ENCODE data around the gene KCNG2. TPM values are rescaled to one million over a fixed set of nuclear protein-coding genes. Genes with fewer than 3 reads are reported as not detected.

The KCNG2 gene
- total RNA-seq, 1 experiment from 2014 or later, result not detected

- ChIA-PET CTCF (no interaction called here), RAD21 (ENCODE audit: low non-redundant PET in 1 of 2, low total read pairs in 2 of 2, uncharacterized antibody in 2 of 2, unreplicated experiment in 2 of 2) (no interaction called here), POLR2A (no interaction called here)
- DNase-seq (ENCODE audit: low read depth, low spot score), result no peak
- Histone ChIP-seq H3K79me2 (ENCODE audit: insufficient read depth, low read length) (no peaks in the 10 kb centered on the region), H3K36me3 (ENCODE audit: control insufficient read depth in 1 of 2, insufficient read depth in 2 of 2, low read length in 2 of 2) (no peaks in the 10 kb centered on the region), H3K9me2 (ENCODE audit: insufficient read depth) (no peaks in the 10 kb centered on the region), H3K27me3 (ENCODE audit: insufficient read depth, low read length) (no peaks in the 10 kb centered on the region), H2AFZ (ENCODE audit: low read depth, low read length, poor library complexity, severe bottlenecking) (no peak overlapping the region), H3K9me3 (ENCODE audit: control insufficient read depth in 1 of 2, insufficient read depth in 1 of 2, low read depth in 1 of 2, low read length in 2 of 2) (no peaks in the 10 kb centered on the region), H3K9ac (ENCODE audit: low read length) (no peak overlapping the region), H3K4me2 (ENCODE audit: low read length) (no peak overlapping the region), H3K4me1 (ENCODE audit: control insufficient read depth in 1 of 2, insufficient read depth in 2 of 2, low read length in 2 of 2) (no peaks in the 10 kb centered on the region), H3K4me3 (replicated peaks in 1 of 2; ENCODE audit: low read depth in 1 of 2, low read length in 2 of 2) (no peak overlapping the region), H4K20me1 (ENCODE audit: insufficient read depth) (no peaks in the 10 kb centered on the region), H3K27ac (ENCODE audit: low read depth, low read length) (no peak overlapping the region)
- ATAC-seq, result no peak
- no peak for TF ChIP-seq RAD21 (IDR thresholded peaks at IDR 0.05; ENCODE audit: low read depth)
- no peak for TF ChIP-seq ELF1 (IDR thresholded peaks at IDR 0.05; ENCODE audit: borderline replicate concordance, low read depth)
- no peak for TF ChIP-seq TCF7L2 (IDR thresholded peaks at IDR 0.05; ENCODE audit: borderline replicate concordance, extremely low read depth, insufficient read depth, insufficient read length)
- no peak for TF ChIP-seq CBX3 (IDR thresholded peaks at IDR 0.05; ENCODE audit: low read depth)
- no peak for TF ChIP-seq YY1 (IDR thresholded peaks at IDR 0.05; ENCODE audit: extremely low read depth, insufficient replicate concordance, low read depth, low read length)
- TF ChIP-seq EZH2phosphoT487 (IDR thresholded peaks at IDR 0.05; ENCODE audit: borderline replicate concordance), result no peak
- TF ChIP-seq ATF3 (IDR thresholded peaks at IDR 0.05), result no peak
- TF ChIP-seq FOSL1 (IDR thresholded peaks at IDR 0.05; ENCODE audit: low read depth), result no peak
- BruUV-seq (replicated peaks), result no TSS peak
- intact Hi-C loops (cut with micrococcal nuclease), result no loop called here
These were observed 73.3 kb downstream of the KCNG2 start for GRCh38 chr18:79871026-79871390.

- no peaks in the 10 kb centered on the region for H3K4me1 ChIP-seq (ENCODE audit: control insufficient read depth in 1 of 2, insufficient read depth in 2 of 2, low read length in 2 of 2)
- BruUV-seq (replicated peaks), result no TSS peak
- TF ChIP-seq CEBPB (IDR thresholded peaks at IDR 0.05; ENCODE audit: low read depth), result no peak
- no peak for TF ChIP-seq POLR2A (IDR thresholded peaks at IDR 0.05; ENCODE audit: borderline replicate concordance, extremely low read depth, insufficient read depth, insufficient read length)
- no peak for TF ChIP-seq EGR1 (IDR thresholded peaks at IDR 0.05; ENCODE audit: low read depth)
- no peak for TF ChIP-seq CBX3 (IDR thresholded peaks at IDR 0.05; ENCODE audit: low read depth)
- TF ChIP-seq JUND (IDR thresholded peaks at IDR 0.05), result no peak
- no peak for TF ChIP-seq ZNF274 (IDR thresholded peaks at IDR 0.05; ENCODE audit: low read depth, low read length)
- no peak for TF ChIP-seq SRF (IDR thresholded peaks at IDR 0.05; ENCODE audit: low read depth)
- no peak for TF ChIP-seq POLR2AphosphoS5 (IDR thresholded peaks at IDR 0.05; ENCODE audit: low read depth, low read length)
- TF ChIP-seq MAX (IDR thresholded peaks at IDR 0.05), result no peak
- no peak for TF ChIP-seq ZFX (IDR thresholded peaks at IDR 0.05)
- no peak for TF ChIP-seq FOSL1 (IDR thresholded peaks at IDR 0.05; ENCODE audit: low read depth)
- no peak for TF ChIP-seq EZH2phosphoT487 (IDR thresholded peaks at IDR 0.05; ENCODE audit: borderline replicate concordance)
- TF ChIP-seq CTCF (IDR thresholded peaks at IDR 0.05 in 2 of 3, conservative IDR thresholded peaks at IDR 0.05 in 1 of 3; ENCODE audit: borderline replicate concordance in 1 of 3, insufficient read depth in 1 of 3, low read depth in 2 of 3, low read length in 2 of 3), result no peak
- DNase-seq (ENCODE audit: low read depth, low spot score) (no peak), ATAC-seq (no peak)
- POLR2A ChIA-PET, result no interaction called here
- no peak overlapping the region for H3K4me3 ChIP-seq (replicated peaks in 1 of 2; ENCODE audit: low read depth in 1 of 2, low read length in 2 of 2)
- no peaks in the 10 kb centered on the region for H3K9me3 ChIP-seq (ENCODE audit: control insufficient read depth in 1 of 2, insufficient read depth in 1 of 2, low read depth in 1 of 2, low read length in 2 of 2)
- no peak overlapping the region for H3K9ac ChIP-seq (ENCODE audit: low read length)
- H3K9me2 ChIP-seq (ENCODE audit: insufficient read depth), result no peaks in the 10 kb centered on the region
- no peaks in the 10 kb centered on the region for H4K20me1 ChIP-seq (ENCODE audit: insufficient read depth)
- CTCF ChIA-PET, result no interaction called here
- no peak overlapping the region for H3K4me2 ChIP-seq (ENCODE audit: low read length)
- no peaks in the 10 kb centered on the region for H3K36me3 ChIP-seq (ENCODE audit: control insufficient read depth in 1 of 2, insufficient read depth in 2 of 2, low read length in 2 of 2)
- no peaks in the 10 kb centered on the region for H3K79me2 ChIP-seq (ENCODE audit: insufficient read depth, low read length)
- no peaks in the 10 kb centered on the region for H3K27me3 ChIP-seq (ENCODE audit: insufficient read depth, low read length)
- intact Hi-C loops (cut with micrococcal nuclease), result no loop called here
- RAD21 ChIA-PET (ENCODE audit: low non-redundant PET in 1 of 2, low total read pairs in 2 of 2, uncharacterized antibody in 2 of 2, unreplicated experiment in 2 of 2), result no interaction called here
- no peak overlapping the region for H3K27ac ChIP-seq (ENCODE audit: low read depth, low read length)
- no peak overlapping the region for H2AFZ ChIP-seq (ENCODE audit: low read depth, low read length, poor library complexity, severe bottlenecking)
These were observed 73.8 kb downstream of the KCNG2 start for GRCh38 chr18:79871481-79872091.

Measured in HCT116 (cell line).